Mucosa of descending colon (tissue), 3 donors: Measurements from ENCODE around the gene SLFN5. TPM values are rescaled to one million over a fixed set of nuclear protein-coding genes. Genes with fewer than 3 reads are reported as not detected.
A peak's percentile ranks its signal among the peaks of the same experiment; 100 is the strongest.

Experiments
- ATAC-seq: fragments of 200-7000 bp; cut with Tn5 transposase; one replicate; pipeline ENCODE4 v1.9.1; 2020; ENCODE audit warnings: mild to moderate bottlenecking, moderate library complexity
- DNase-seq, 3 donors: peaks; one replicate each; pipeline ENCODE4 v3.0.0-alpha.2; 2020
- H3K36me3 ChIP-seq: fragments of 200-600 bp; one replicate; pipeline ENCODE4 v1.8.0; 2021; ENCODE audit warnings: low read depth, mild to moderate bottlenecking
- H3K4me1 ChIP-seq: fragments of 200-600 bp; one replicate; pipeline ENCODE4 v1.8.0; 2021; ENCODE audit warnings: low read depth, mild to moderate bottlenecking
- H3K4me3 ChIP-seq: fragments of 200-600 bp; one replicate; pipeline ENCODE4 v1.8.0; 2021; ENCODE audit warnings: mild to moderate bottlenecking
- H3K9me3 ChIP-seq: fragments of 200-600 bp; one replicate; pipeline ENCODE4 v1.8.0; 2021; ENCODE audit warnings: mild to moderate bottlenecking
- intact Hi-C, 2 donors: fragments of 100-400 bp; cut with DNase I in 1 of 2; cut with micrococcal nuclease in 1 of 2; formaldehyde crosslinking; loops; one replicate each; pipeline versions ENCODE4 v1.11.0 to v1.11.1; 2022; cut with DNase I, micrococcal nuclease
- total RNA-seq, 3 donors: library from RNA; stranded (reverse); fragmentation: NEBNext Ultra II Directional in 2 of 3; extraction: Animal tissue kit (Norgen Biotek cat#: 25700) in 2 of 3; gene quantifications; one replicate each; pipeline versions ENCODE4 v1.2.1 to v1.2.4, GENCODE V29; 2021 to 2023
- TF ChIP-seq, protein P1 (sequence below): fragments of 200-600 bp; IDR thresholded peaks from one replicate; pipeline ENCODE4 v1.8.0; 2022; ENCODE audit warnings: antibody characterized with exemption, mild to moderate bottlenecking
- donor health status: DM: no; HTN: no; CAD: no; lungs with moderate emphysema.
- donor health status: DM: no; HTN: no; CAD: no.
- donor health status: DM: no; HTN: yes; CAD: no.

Gene SLFN5
- total RNA-seq, 3 donors from 2014 or later: 8.5 to 29.7 (median 11.7) TPM

GRCh38 chr17:35313875-35314409 is 71.1 kb downstream of the SLFN5 start:
- peaks cover 4% of the 10 kb centered on the region for H3K9me3 ChIP-seq
- no peaks in the 10 kb centered on the region for H3K36me3 ChIP-seq
- TF ChIP-seq, protein P1, sequence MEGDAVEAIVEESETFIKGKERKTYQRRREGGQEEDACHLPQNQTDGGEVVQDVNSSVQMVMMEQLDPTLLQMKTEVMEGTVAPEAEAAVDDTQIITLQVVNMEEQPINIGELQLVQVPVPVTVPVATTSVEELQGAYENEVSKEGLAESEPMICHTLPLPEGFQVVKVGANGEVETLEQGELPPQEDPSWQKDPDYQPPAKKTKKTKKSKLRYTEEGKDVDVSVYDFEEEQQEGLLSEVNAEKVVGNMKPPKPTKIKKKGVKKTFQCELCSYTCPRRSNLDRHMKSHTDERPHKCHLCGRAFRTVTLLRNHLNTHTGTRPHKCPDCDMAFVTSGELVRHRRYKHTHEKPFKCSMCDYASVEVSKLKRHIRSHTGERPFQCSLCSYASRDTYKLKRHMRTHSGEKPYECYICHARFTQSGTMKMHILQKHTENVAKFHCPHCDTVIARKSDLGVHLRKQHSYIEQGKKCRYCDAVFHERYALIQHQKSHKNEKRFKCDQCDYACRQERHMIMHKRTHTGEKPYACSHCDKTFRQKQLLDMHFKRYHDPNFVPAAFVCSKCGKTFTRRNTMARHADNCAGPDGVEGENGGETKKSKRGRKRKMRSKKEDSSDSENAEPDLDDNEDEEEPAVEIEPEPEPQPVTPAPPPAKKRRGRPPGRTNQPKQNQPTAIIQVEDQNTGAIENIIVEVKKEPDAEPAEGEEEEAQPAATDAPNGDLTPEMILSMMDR: no peak
- peak; percentile 3 to 57 (median 37) for DNase-seq
- intact Hi-C loops: loop anchor here (5.0 kb wide), 3 partner anchors 218 to 433 kb away; partner anchors contain the start of gene SLFN12L (in 1 of the 2)
- peak; percentile 21 for ATAC-seq
- H3K4me1 ChIP-seq: no peaks in the 10 kb centered on the region
- no peak overlapping the region for H3K4me3 ChIP-seq

- ATAC-seq (no peak), DNase-seq (no peak)
- intact Hi-C loops: loop anchor here (5.0 kb wide), 3 partner anchors 218 to 433 kb away; partner anchors contain the start of gene SLFN12L (in 1 of the 2)
- Histone ChIP-seq H3K4me3 (no peak overlapping the region), H3K9me3 (peaks cover under 1% of the 10 kb centered on the region), H3K36me3 (no peaks in the 10 kb centered on the region), H3K4me1 (no peaks in the 10 kb centered on the region)
- TF ChIP-seq, protein P1: no peak
Measured at GRCh38 chr17:35314415-35315216, 71.7 kb downstream of the SLFN5 start.

GRCh38 chr17:35315283-35315682 is 72.4 kb downstream of the SLFN5 start:
- H3K36me3 ChIP-seq: no peaks in the 10 kb centered on the region
- no peak for DNase-seq
- no peaks in the 10 kb centered on the region for H3K9me3 ChIP-seq
- no peak for ATAC-seq
- no peaks in the 10 kb centered on the region for H3K4me1 ChIP-seq
- no peak overlapping the region for H3K4me3 ChIP-seq
- intact Hi-C loops: no loop called here
- TF ChIP-seq, protein P1: no peak

GRCh38 chr17:35315971-35316370 is 73.1 kb downstream of the SLFN5 start:
- no peaks in the 10 kb centered on the region for H3K4me1 ChIP-seq
- no peak for ATAC-seq
- H3K9me3 ChIP-seq: no peaks in the 10 kb centered on the region
- H3K36me3 ChIP-seq: no peaks in the 10 kb centered on the region
- intact Hi-C loops: no loop called here
- TF ChIP-seq, protein P1: no peak
- no peak overlapping the region for H3K4me3 ChIP-seq
- no peak for DNase-seq

DNA sequence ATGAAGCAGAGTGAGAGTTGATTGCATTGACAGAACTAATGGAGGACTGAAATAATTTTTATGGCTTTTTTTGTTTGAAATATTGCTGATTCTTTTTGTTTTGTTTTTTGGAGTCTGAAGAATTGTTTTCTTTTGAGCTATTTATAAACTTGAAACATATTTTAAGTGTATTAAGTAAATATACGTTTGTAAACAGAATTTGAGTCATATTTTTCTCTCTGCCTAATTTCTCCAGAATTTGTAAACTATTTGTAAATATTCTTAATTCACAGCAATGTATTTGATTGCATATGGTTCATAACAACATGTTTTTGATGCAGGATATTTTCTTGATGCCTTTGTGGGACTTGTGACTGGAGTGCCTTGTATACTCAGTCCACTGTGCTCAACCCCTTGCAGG is 79.9 kb downstream of the SLFN5 start:
- DNase-seq: no peak
- intact Hi-C loops: no loop called here
- TF ChIP-seq, protein P1: no peak
- no peaks in the 10 kb centered on the region for H3K9me3 ChIP-seq
- H3K36me3 ChIP-seq: no peaks in the 10 kb centered on the region
- H3K4me1 ChIP-seq: no peaks in the 10 kb centered on the region
- H3K4me3 ChIP-seq: no peak overlapping the region
- no peak for ATAC-seq

Other genes with a start within 250 kb of the SLFN5 start
- gene RFFL, start 179.4 kb upstream of the SLFN5 start, total RNA-seq: 10 to 100 TPM; 45.2 to 69.1 (median 64.1) TPM
- 10 to 100 TPM in 2 of 3 donors, 1 to 10 TPM in 1; 9.1 to 14.4 (median 11.6) TPM for gene RAD51D, start 123.2 kb upstream of the SLFN5 start, total RNA-seq
- not detected for gene FNDC8, start 121.5 kb upstream of the SLFN5 start, total RNA-seq
- 10 to 100 TPM in 2 of 3 donors, 1 to 10 TPM in 1; 9.0 to 13.6 (median 12.1) TPM for gene NLE1, start 100.8 kb upstream of the SLFN5 start, total RNA-seq
- under 1 TPM in 1 of 3 donors, not detected in 2; 0.05 TPM for gene UNC45B, start 95.3 kb upstream of the SLFN5 start, total RNA-seq
- gene SLC35G3, start 48.7 kb upstream of the SLFN5 start, total RNA-seq: not detected
- 10 to 100 TPM in 2 of 3 donors, 1 to 10 TPM in 1; 4.2 to 19.5 (median 10.3) TPM for gene SLFN11, start 130.5 kb downstream of the SLFN5 start, total RNA-seq
- gene SLFN12, start 189.4 kb downstream of the SLFN5 start, total RNA-seq: 1 to 10 TPM; 1.5 to 5.5 (median 3.1) TPM
- 10 to 100 TPM in 1 of 3 donors, 1 to 10 TPM in 2; 5.8 to 12.9 (median 8.2) TPM for gene SLFN13, start 205.7 kb downstream of the SLFN5 start, total RNA-seq